ENCODE data around the gene SCNN1B.

The SCNN1B gene

GRCh38 chr16:23321206-23321875 lies 19.2 kb downstream of the SCNN1B start:
- DNase-seq (ENCODE audit: low spot score): no peak

GRCh38 chr16:23323224-23324030 lies 21.3 kb downstream of the SCNN1B start:
- DNase-seq (ENCODE audit: low spot score): no peak

- DNase-seq (ENCODE audit: low spot score): no peak
These were observed 22.6 kb downstream of the SCNN1B start for GRCh38 chr16:23324727-23325126.

- DNase-seq (ENCODE audit: low spot score): no peak
These were observed 25.7 kb downstream of the SCNN1B start for GRCh38 chr16:23327836-23328235.

GRCh38 chr16:23330161-23330560 lies 28.1 kb downstream of the SCNN1B start:
- DNase-seq (ENCODE audit: low spot score): no peak

- DNase-seq (ENCODE audit: low spot score): no peak
These were observed 28.6 kb downstream of the SCNN1B start for GRCh38 chr16:23330583-23331249.

GRCh38 chr16:23333034-23333579 lies 31.0 kb downstream of the SCNN1B start:
- DNase-seq (ENCODE audit: low spot score): no peak

- no peak for DNase-seq (ENCODE audit: low spot score)
These were observed 31.8 kb downstream of the SCNN1B start for GRCh38 chr16:23333831-23334456.

- no peak for DNase-seq (ENCODE audit: low spot score)
These were observed 32.4 kb downstream of the SCNN1B start for GRCh38 chr16:23334457-23334853.

GRCh38 chr16:23334950-23335349 lies 32.8 kb downstream of the SCNN1B start:
- no peak for DNase-seq (ENCODE audit: low spot score)

- DNase-seq (ENCODE audit: low spot score): no peak
These were observed 35.9 kb downstream of the SCNN1B start for GRCh38 chr16:23337836-23338550.

GRCh38 chr16:23339787-23340186 lies 37.7 kb downstream of the SCNN1B start:
- DNase-seq (ENCODE audit: low spot score): no peak

GRCh38 chr16:23342083-23342640 lies 40.1 kb downstream of the SCNN1B start:
- DNase-seq (ENCODE audit: low spot score): no peak

- DNase-seq (ENCODE audit: low spot score): no peak
These were observed 41.8 kb downstream of the SCNN1B start for GRCh38 chr16:23343643-23344612.

GRCh38 chr16:23345237-23345636 lies 43.1 kb downstream of the SCNN1B start:
- no peak for DNase-seq (ENCODE audit: low spot score)

- no peak for DNase-seq (ENCODE audit: low spot score)
These were observed 46.7 kb downstream of the SCNN1B start for GRCh38 chr16:23348579-23349469.

GRCh38 chr16:23351360-23351759 lies 49.3 kb downstream of the SCNN1B start:
- DNase-seq (ENCODE audit: low spot score): no peak

GRCh38 chr16:23353440-23353839 lies 51.3 kb downstream of the SCNN1B start:
- no peak for DNase-seq (ENCODE audit: low spot score)

GRCh38 chr16:23354246-23354645 lies 52.1 kb downstream of the SCNN1B start:
- no peak for DNase-seq (ENCODE audit: low spot score)

Measured in putamen (tissue), 1 donor.